ENCODE measurements around the gene DYNLT4.

GRCh38 chr1:44855742-44856141, 48.6 kb upstream of the DYNLT4 start:
- TF ChIP-seq CTCF (IDR thresholded peaks at IDR 0.05) (no peak), POLR2AphosphoS5 (IDR thresholded peaks at IDR 0.05) (no peak)

All from suprapubic skin (tissue), 3 donors.